Measurements from ENCODE around the gene SMARCA2. TPM values are rescaled to one million over a fixed set of nuclear protein-coding genes. Genes with fewer than 3 reads are reported as not detected.

The SMARCA2 gene
- total RNA-seq, 6 experiments from 2014 or later, result 73.2 to 113 (median 96.6) TPM

DNA sequence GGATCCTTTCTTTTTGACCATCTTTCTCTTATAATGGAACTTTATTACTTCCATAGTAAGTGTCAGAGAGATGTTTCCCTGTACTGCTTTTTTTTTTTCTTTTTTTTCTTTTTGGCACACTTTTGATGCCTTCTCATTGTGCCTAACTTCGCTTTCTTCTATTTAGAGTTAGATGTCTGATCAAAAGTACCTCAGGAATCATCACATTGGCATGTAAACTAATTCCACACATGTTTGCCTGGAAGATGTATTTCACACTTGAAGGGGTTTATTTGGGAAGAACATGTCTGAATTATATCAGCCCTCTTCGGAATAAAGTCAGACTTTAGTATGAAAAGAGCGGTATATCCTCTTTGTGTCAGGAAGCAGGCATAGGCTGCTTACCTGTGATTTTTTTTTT, 35.1 kb downstream of the SMARCA2 start:
- Mint-ChIP-seq H3K36me3 (ENCODE audit: low read depth) (peaks cover 6% of the 10 kb centered on the region), H3K4me1 (ENCODE audit: low read depth) (peaks cover 81% of the 10 kb centered on the region), H3K4me3 (peak overlapping the region; percentile 18), H3K27ac (peak overlapping the region; percentile 40; the same call in 1 of the 2 replicates), H3K27me3 (ENCODE audit: insufficient read depth) (no peaks in the 10 kb centered on the region), H3K9me3 (no peaks in the 10 kb centered on the region)
- no peak for DNase-seq
- TF ChIP-seq CTCF (IDR thresholded peaks at IDR 0.05), result no peak

DNA sequence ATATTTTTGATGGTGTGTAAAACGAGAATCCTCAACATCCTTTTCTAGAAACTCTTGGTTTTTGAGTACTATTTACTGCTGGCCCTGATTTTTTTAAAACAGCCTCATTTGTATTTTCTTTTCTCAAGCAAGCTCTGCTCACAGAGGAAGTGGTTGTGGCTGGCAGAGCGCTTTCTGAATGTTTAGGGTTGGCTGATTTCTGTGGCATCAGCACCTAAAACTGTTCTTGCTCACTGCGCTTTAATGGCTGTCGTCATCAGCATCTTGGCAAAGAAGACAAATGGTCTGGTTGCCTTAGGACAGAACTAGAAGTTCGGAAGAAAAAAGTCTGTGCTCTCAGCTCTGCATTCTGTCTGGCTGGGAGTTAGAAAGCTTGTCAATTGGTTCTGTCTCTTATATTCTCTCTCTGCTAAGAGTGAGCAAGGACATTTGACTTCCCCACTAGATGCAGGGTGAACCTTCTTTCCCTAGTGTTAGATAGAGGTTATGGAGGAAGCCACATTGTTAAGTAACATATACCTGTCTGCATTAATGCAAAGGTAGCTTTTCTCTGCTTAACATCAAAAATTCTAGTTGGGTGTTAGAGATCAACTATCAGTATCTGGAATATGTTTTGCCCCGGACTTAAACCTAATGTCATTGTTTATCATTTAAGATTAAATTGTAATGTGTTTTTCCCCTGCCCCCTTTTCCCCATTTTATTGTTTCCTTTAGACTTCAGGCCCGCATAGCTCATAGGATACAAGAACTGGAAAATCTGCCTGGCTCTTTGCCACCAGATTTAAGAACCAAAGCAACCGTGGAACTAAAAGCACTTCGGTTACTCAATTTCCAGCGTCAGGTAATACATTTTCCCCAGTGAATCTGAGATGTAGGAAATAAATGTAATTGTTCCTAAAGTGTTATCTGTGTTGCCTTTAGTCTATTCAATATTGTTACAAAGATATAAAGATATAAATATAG, 39.0 kb downstream of the SMARCA2 start:
- peak; percentile 85 for DNase-seq
- Mint-ChIP-seq H3K36me3 (ENCODE audit: low read depth) (peaks cover 13% of the 10 kb centered on the region), H3K4me1 (ENCODE audit: low read depth) (peaks cover 86% of the 10 kb centered on the region), H3K27me3 (ENCODE audit: insufficient read depth) (no peaks in the 10 kb centered on the region), H3K27ac (peak overlapping the region; percentile 77), H3K4me3 (peak overlapping the region; percentile 60), H3K9me3 (no peaks in the 10 kb centered on the region)
- TF ChIP-seq CTCF (IDR thresholded peaks at IDR 0.05), result no peak

GRCh38 chr9:2055203-2055658, 40.1 kb downstream of the SMARCA2 start:
- peak; percentile 73 for DNase-seq
- peaks cover 13% of the 10 kb centered on the region for H3K36me3 Mint-ChIP-seq (ENCODE audit: low read depth)
- H3K4me1 Mint-ChIP-seq (ENCODE audit: low read depth), result peaks cover 86% of the 10 kb centered on the region
- no peak for TF ChIP-seq CTCF (IDR thresholded peaks at IDR 0.05)
- H3K9me3 Mint-ChIP-seq, result no peaks in the 10 kb centered on the region
- peak overlapping the region; percentile 71 for H3K4me3 Mint-ChIP-seq
- no peaks in the 10 kb centered on the region for H3K27me3 Mint-ChIP-seq (ENCODE audit: insufficient read depth)
- H3K27ac Mint-ChIP-seq, result peak overlapping the region; percentile 82

DNA sequence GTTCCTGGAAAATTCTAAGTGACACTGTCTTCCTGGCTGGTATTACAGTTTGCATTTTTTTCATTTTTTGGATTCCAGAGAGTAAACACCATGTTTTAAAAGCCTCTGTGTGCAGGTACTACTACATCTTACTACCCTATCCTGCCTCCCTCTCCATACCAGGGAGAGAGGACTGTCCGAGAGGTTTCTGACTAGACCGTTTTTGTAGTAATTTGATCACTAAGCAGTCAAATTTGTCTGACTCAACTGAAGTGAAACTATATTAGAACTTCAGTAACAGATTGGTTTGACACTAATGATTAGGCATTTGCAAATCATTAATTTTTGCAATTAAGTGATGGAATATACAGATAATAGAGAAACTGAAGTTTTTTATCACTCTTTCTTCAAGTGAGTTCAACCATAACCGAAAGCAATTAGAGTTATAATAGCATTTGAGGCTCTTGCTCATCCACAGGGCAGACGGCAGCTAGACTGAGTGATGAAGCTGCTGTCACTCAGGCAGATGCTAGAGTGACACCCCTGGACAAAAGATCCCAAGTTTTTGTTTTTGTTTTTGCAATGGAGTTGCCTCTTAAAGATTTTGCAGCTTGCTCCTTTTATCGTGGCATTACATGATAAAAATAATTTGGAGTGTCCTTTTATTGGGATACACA, 44.3 kb downstream of the SMARCA2 start:
- peak overlapping the region; percentile 51 for H3K4me3 Mint-ChIP-seq
- TF ChIP-seq CTCF (IDR thresholded peaks at IDR 0.05), result no peak
- peak overlapping the region; percentile 57 for H3K27ac Mint-ChIP-seq
- H3K36me3 Mint-ChIP-seq (ENCODE audit: low read depth), result peaks cover 26% of the 10 kb centered on the region
- peaks cover 50% of the 10 kb centered on the region for H3K4me1 Mint-ChIP-seq (ENCODE audit: low read depth)
- no peaks in the 10 kb centered on the region for H3K27me3 Mint-ChIP-seq (ENCODE audit: insufficient read depth)
- H3K9me3 Mint-ChIP-seq, result no peaks in the 10 kb centered on the region
- DNase-seq, result no peak

- TF ChIP-seq CTCF (IDR thresholded peaks at IDR 0.05), result no peak
- peaks cover 26% of the 10 kb centered on the region for H3K36me3 Mint-ChIP-seq (ENCODE audit: low read depth)
- no peaks in the 10 kb centered on the region for H3K27me3 Mint-ChIP-seq (ENCODE audit: insufficient read depth)
- no peak overlapping the region for H3K27ac Mint-ChIP-seq
- no peaks in the 10 kb centered on the region for H3K9me3 Mint-ChIP-seq
- H3K4me3 Mint-ChIP-seq, result peak overlapping the region; percentile 48
- H3K4me1 Mint-ChIP-seq (ENCODE audit: low read depth), result peaks cover 39% of the 10 kb centered on the region
- no peak for DNase-seq
These were observed 45.3 kb downstream of the SMARCA2 start for GRCh38 chr9:2060424-2060823.

All from HFFc6 (cell line).